HG02840 (cell line): ENCODE measurements around the gene MYH10.
"Not testable (repeated sequence)": the region's sequence is repeated elsewhere in the genome, so short reads cannot be mapped to it uniquely, and the experiment has no call there.

Experiments used
- ATAC-seq: cut with Tn5 transposase; IDR thresholded peaks from one replicate; pipeline ENCODE4 v1.9.1; 2021; ENCODE audit warnings: mild to moderate bottlenecking, moderate library complexity, moderate number of reproducible peaks; ENCODE audit not compliant: unreplicated experiment, low FRiP score

MYH10 gene

GRCh38 chr17:8630227-8630801 is at the start of gene MYH10:
Gene MYH10, minus strand, starts transcription at chr17:8630725. Its CDS starts 7,479 bp downstream, at chr17:8623246.
- ATAC-seq = no peak

GRCh38 chr17:8679126-8679525 is 48.6 kb upstream of the MYH10 start:
- no peak for ATAC-seq

GRCh38 chr17:8675306-8675705 is 44.8 kb upstream of the MYH10 start:
- no peak for ATAC-seq

- ATAC-seq = no peak
Observed at GRCh38 chr17:8674344-8675305, 44.1 kb upstream of the MYH10 start.

DNA sequence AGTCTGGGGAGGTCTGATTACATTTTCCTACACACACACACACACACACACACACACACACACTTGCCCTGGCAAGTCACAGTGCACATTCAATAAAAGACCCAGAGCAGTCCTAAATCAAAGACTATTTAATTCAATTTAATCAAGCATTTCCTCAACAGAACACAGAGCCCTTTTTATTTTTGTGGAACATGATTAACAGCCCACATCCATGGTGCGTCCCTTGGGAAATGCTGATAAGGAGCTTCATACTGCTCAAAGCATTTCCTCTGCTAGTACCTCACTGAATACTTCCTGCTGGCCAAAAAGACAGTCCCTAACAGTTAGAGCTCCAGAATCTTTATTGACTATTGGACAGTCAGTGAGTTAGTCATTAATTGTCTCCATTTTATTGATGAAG is 43.1 kb upstream of the MYH10 start:
- ATAC-seq = no peak

DNA sequence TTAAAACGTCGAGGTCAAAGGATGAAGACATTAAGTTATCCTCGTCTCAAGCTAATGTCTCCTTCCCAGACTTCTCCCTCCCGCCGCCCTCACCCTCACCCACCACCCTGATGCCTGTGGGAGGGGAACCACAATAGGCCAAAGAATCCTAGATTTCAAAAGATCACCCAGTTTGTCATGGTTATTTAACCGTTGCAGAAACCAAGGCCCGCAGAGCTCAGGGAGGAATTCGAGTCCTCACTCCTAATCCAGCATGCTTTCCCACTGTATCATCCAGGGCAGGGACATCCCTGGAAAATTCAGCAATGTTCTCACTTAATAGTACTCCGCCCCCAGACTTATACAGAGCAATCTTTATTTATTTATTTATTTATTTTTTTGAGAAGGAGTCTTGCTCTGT is 41.8 kb upstream of the MYH10 start:
- no peak for ATAC-seq

- no peak for ATAC-seq
Observed at GRCh38 chr17:8670421-8670820, 39.9 kb upstream of the MYH10 start.

GRCh38 chr17:8668176-8668740 is 37.7 kb upstream of the MYH10 start:
- no peak for ATAC-seq

- ATAC-seq = no peak
Observed at GRCh38 chr17:8667421-8667820, 36.9 kb upstream of the MYH10 start.

DNA sequence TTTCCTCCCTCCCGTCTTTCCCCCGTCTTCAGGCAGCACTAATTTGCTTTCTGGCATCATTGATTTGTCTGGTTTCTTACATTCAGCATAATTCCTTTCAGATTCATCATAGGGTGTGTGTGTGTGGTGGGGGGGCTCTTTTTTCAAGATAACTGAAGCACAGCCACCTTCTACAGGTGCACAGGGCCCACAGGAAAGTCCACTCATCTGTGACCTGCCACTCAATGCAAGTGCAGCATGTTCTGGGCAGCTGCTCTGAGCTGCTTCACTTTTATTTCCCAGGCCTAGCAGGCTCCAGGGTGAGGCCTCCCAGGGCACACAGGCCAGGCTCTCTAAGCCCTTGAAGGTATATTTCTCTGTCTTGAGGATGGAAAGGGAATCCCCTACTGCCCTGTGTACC is 35.2 kb upstream of the MYH10 start:
- ATAC-seq = no peak

DNA sequence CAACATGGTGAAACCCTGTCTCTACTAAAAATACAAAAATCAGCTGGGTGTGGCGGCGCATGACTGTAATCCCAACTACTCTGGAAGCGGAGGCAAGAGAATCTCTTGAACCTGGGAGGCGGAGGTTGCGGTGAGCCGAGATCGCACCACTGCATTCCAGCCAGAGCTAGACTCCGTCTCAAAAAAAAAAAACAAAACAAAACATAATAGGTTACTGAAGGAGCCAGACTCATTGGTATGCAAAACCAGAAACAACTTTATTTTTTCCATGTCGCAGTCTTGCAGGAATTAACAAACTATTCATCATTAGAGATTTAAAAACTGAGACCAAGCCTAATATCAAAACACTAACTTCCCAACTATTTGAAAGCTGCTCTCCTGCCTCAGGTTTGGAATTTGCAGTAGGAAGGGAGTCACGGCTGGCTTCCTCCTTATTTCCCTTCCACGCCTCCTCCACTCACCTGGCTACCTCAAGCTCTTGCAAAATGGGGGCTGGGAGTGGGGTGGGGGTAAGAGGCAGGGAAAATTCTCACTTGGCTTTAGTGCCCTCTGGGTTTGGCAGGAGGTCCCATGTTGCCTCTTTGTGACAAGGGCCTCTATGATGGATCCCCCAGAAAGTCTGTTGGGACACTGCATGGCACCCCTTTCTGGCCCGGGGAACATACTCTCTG is 34.1 kb upstream of the MYH10 start:
- no peak for ATAC-seq

GRCh38 chr17:8662973-8663372 is 32.4 kb upstream of the MYH10 start:
- no peak for ATAC-seq

GRCh38 chr17:8662076-8662831 is 31.7 kb upstream of the MYH10 start:
- ATAC-seq = no peak

GRCh38 chr17:8660709-8661108 is 30.2 kb upstream of the MYH10 start:
- ATAC-seq = not testable (repeated sequence)

GRCh38 chr17:8659758-8660410 is 29.4 kb upstream of the MYH10 start:
- ATAC-seq = no peak

DNA sequence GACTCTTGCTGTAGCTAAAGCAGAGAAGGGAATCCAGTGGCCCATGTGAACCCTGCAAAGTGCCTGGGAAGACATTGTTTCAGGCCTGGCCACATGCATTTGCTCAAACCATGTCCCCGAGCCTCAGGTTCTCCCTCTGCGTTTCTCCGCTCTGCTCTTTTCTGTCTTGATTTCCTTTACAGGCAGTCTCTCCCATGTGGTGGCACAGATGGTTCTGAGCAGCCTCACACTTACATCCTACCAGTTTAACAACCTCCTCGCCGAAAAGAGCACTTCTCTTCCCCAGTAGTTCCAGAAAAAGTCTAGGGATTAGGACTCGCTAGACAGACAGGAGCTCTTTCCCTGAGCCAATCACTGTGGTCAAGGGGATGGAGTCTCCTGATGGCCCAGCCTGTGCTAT is 28.3 kb upstream of the MYH10 start:
- ATAC-seq = no peak

DNA sequence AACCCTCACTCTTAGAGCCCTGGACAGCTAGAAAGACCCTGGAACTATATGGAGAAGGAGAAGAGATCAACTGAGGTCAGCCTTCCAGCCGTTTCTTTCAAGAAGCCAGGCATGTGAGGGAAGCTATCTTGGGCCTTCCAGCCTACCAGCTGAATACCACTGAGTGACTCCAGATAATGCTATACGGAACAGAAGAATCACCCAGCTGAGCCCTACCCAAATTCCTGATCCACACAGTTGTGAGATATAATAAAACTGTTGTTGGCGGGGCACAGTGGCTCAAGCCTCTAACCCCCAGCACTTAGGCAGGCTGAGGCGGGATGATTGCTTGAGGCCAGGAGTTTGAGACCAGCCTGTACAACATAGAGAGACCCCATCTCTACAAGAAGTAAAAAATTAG is 26.2 kb upstream of the MYH10 start:
- no peak for ATAC-seq

DNA sequence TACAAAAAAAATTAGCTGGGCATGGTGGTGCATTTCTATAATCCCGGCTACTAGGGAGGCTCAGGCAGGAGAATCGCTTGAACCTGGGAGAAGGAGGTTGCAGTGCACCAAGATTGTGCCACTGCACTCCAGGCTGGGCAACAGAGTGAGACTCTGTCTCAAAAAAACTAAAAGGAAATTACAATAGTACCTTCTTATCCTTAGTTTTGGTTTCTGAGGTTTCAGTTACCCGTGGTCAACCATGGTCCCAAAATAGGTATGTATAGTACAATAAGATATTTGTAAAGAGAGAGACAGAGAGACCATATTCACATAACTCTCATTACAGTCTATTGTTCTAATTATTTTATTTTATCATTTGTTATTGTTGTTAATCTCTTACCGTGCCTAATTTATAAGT is 24.3 kb upstream of the MYH10 start:
- no peak for ATAC-seq

DNA sequence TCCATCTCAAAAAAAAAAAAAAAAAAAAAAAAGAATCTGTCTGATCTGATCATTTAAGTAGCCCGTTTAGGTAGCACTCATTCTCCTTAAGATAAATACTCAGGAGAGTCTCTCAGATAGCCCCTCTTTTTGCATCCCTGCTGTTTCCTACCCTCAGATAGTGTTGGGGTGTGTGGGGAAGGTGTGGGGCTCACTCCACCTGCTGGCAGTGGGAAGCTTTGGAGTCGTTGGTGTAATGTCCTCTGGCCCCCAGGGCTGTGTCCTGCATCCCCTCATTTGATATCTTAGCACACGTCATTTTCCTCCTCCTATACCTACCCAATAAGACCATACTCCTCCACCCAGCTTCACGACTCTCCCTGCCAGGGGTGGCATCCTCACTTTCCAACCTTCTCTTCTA is 20.5 kb upstream of the MYH10 start:
- ATAC-seq = no peak

GRCh38 chr17:8650119-8650499 is 19.6 kb upstream of the MYH10 start:
- ATAC-seq = no peak
